Raji (cell line): Measurements from ENCODE around the gene FGF19.

Experiments
- POLR2A ChIP-seq: IDR thresholded peaks from 2 replicates; pipeline ENCODE4 v1.6.1; 2011; ENCODE audit warnings: low read depth, low read length, control low read depth; ENCODE audit not compliant: insufficient read depth

Gene FGF19

GRCh38 chr11:69705901-69706787 lies 2.3 kb upstream of the FGF19 start:
- TF ChIP-seq POLR2A: no peak

- no peak for TF ChIP-seq POLR2A
These were observed 1.6 kb upstream of the FGF19 start for GRCh38 chr11:69705351-69705811.

- no peak for TF ChIP-seq POLR2A
These were observed 859 bp upstream of the FGF19 start for GRCh38 chr11:69704508-69705253.

GRCh38 chr11:69703453-69703767 lies 412 bp downstream of the FGF19 start:
- TF ChIP-seq POLR2A: no peak

GRCh38 chr11:69702769-69703452 lies 911 bp downstream of the FGF19 start:
- no peak for TF ChIP-seq POLR2A

- no peak for TF ChIP-seq POLR2A
These were observed 1.6 kb downstream of the FGF19 start for GRCh38 chr11:69702239-69702691.

GRCh38 chr11:69700278-69701140 lies 3.3 kb downstream of the FGF19 start:
- no peak for TF ChIP-seq POLR2A

- TF ChIP-seq POLR2A: no peak
These were observed 4.6 kb downstream of the FGF19 start for GRCh38 chr11:69699213-69699612.

GRCh38 chr11:69698362-69698761 lies 5.5 kb downstream of the FGF19 start:
- TF ChIP-seq POLR2A: no peak

GRCh38 chr11:69697861-69698260 lies 6.0 kb downstream of the FGF19 start:
- TF ChIP-seq POLR2A: no peak

- no peak for TF ChIP-seq POLR2A
These were observed 6.4 kb downstream of the FGF19 start for GRCh38 chr11:69697469-69697843.

GRCh38 chr11:69696749-69697468 lies 6.9 kb downstream of the FGF19 start:
- no peak for TF ChIP-seq POLR2A

GRCh38 chr11:69695581-69695980 lies 8.2 kb downstream of the FGF19 start:
- no peak for TF ChIP-seq POLR2A

- no peak for TF ChIP-seq POLR2A
These were observed 9.0 kb downstream of the FGF19 start for GRCh38 chr11:69694781-69695180.
